GM21360 (cell line): ENCODE results near the gene AGAP1.
"Not testable (repeated sequence)": the region's sequence is repeated elsewhere in the genome, so short reads cannot be mapped to it uniquely, and the experiment has no call there.

Experiments
- ATAC-seq: cut with Tn5 transposase; IDR thresholded peaks from one replicate; pipeline ENCODE4 v1.9.1; 2021; ENCODE audit warnings: mild to moderate bottlenecking, moderate library complexity; ENCODE audit not compliant: unreplicated experiment

AGAP1 gene

GRCh38 chr2:236073246-236073645 is 579.4 kb downstream of the AGAP1 start:
- no peak for ATAC-seq

DNA sequence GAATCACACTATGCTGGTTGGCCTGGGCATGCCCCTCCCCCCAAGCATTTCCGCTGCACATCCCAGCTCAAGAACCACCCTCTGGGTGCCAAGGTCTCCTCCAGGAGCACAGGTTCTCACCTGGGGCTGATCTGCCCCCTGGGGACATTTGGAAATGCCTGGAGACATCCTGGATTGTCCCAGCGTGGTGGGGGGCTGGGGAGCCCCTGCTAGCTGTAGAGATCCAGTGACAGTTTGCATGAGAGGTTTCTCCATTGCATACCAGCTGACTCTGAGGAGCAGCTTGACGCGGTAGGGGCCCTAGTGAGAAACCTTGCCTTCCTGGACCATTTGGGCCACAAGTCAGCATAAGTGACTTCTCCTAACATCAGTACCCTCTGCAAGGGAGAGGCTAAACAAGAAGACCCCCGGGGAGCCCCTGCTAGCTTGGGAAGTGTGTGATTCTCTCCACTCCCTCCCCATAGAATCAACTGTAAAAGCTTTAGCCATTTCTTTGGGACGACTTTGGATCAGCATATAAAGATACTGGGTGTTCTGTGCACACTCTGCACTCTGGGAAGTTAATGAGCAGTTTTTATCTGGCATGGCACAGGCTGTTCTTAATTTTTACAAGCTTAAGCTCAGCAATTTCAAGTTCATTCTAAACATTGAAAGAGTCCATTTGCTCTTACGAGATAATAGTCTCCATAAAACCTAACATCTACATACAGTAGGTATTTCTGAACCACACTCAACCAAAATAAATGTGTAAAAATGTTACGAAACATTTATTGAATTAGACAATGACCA is 580.2 kb downstream of the AGAP1 start:
- ATAC-seq, result no peak

DNA sequence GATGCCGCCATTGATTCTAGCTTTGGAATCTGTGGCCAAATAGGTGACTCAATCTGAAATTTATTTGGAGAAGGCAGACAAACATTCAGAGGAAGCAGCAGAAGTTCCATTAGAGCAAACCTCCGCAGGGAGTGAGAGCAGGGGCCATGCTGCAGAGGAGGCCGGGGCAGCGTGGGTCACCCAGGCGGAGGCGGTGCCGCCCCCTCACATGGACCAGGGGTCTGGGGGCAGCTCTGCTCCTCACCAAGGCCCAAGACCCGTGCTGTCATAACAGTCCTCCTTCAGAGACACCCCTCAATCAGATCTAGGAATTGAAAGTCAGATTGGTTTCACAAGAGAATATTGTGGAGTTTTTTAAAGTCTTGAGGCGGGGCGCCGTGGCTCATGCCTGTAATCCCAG is 582.0 kb downstream of the AGAP1 start:
- no peak for ATAC-seq

- no peak for ATAC-seq
Measured at GRCh38 chr2:236078297-236079255, 584.7 kb downstream of the AGAP1 start.

DNA sequence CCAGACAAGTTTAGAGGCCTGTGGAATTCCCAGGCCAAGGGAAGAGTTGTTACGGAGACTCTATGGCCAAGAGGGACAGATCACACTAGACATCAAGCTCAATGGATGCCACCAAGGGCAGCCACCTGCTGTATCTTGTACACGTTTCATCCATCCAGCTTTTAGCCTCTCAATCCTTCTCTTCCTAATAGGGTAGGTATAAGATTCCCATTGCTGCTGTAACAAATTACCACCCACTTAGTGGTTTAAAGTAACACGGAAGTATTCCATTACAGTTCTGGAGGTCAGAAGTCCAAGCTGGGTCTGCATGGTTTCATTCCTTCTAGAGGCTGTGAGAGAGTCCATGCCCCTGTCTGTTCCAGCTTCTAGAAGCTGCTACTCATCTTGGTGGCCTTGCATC is 586.6 kb downstream of the AGAP1 start:
- ATAC-seq, result no peak

GRCh38 chr2:236081171-236081570 is 587.3 kb downstream of the AGAP1 start:
- ATAC-seq, result no peak

DNA sequence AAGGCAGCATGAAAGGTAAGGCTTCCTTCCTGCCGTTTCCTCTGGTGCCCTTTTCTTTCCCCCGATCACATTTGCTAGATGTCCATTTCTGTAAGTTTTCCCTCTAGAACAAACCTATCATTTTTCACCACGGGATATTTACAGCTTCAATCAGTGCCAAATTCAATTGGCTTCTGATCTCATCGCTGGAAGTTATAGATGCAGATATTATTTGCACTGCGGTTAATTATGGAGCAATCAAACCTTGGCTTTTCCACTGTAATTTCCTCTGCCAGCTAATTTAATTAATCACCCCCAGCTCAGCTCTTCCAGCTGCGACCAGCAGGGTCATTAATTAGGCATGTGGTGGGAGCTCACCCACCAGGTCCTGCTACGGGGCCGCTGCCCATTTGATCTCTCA is 588.2 kb downstream of the AGAP1 start:
- ATAC-seq, result no peak

- no peak for ATAC-seq
Measured at GRCh38 chr2:236083934-236084333, 590.1 kb downstream of the AGAP1 start.

GRCh38 chr2:236085211-236085610 is 591.4 kb downstream of the AGAP1 start:
- no peak for ATAC-seq

DNA sequence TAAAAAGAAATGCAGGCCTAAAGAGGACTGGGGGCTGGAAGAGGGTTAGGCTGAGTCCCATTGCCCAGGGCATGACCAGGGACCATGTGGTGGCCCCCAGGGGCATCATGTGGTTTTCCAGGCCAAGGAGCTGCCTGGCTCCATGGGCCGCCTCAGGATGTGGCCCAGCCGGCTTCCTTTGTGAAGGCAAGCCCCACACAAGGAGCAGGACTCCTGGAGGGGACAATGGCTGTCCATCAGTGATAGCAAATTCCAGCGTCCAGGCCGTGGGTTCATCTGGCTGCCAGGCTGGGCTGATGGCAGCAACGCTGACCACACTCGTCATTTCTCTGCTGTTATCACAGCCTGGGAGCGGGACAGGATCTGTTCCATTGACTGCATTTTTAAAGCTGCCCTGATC is 591.8 kb downstream of the AGAP1 start:
- no peak for ATAC-seq

- ATAC-seq, result no peak
Measured at GRCh38 chr2:236086403-236086970, 592.6 kb downstream of the AGAP1 start.

DNA sequence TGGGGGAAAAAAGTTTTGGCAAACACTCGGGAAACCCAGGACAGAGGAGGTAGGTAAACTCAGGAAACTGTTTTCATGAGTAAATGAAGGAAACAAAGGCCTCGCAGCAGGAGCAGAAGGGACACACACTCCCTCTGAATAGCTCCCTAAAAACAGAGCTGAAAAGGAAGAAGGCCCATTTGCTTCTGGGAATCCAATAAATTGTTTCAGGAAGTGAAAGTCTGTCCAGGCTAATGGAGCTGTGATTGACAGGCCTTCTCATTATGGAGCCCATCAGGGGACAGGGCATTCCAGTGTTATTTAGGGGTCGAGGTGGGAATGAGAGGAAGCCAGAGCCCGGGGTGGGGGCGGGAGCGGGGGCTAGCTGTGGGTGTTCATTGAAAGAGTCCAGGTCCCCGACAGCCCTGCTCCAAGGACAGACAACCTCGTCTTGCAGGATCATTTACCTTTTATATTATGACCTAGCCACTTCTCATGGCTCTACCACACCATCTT is 593.2 kb downstream of the AGAP1 start:
- no peak for ATAC-seq

DNA sequence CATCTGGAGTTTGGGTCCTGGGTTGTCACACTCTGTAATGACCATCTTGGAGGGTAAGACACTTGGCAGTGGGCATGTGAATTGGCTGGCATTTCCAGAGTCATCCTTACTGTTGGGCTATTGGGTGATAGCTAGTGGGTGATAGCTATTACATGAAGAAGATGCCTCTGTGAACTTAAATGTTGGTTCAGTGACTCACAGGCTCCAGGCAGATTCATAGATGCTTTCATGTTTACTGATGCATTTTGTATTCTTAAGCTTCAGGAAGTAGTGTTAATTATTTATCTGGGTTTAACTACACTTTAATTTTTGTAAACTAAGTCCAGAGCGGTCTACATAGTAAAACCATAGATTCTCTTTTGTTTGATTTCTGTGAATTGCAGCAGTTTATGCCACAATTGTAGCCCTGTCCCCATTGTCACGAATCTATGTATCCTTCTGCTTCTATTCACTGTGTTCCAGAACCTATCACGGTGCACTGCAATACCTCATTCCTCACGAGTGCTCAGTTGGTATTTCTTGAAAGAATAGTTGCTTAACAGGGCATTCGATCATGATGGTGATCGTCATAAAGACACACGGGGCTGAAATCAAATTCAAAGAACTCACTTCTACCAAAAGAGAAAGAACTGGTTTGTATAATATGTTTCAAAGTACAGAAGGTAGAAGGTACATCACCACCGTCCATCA is 594.7 kb downstream of the AGAP1 start:
- no peak for ATAC-seq

DNA sequence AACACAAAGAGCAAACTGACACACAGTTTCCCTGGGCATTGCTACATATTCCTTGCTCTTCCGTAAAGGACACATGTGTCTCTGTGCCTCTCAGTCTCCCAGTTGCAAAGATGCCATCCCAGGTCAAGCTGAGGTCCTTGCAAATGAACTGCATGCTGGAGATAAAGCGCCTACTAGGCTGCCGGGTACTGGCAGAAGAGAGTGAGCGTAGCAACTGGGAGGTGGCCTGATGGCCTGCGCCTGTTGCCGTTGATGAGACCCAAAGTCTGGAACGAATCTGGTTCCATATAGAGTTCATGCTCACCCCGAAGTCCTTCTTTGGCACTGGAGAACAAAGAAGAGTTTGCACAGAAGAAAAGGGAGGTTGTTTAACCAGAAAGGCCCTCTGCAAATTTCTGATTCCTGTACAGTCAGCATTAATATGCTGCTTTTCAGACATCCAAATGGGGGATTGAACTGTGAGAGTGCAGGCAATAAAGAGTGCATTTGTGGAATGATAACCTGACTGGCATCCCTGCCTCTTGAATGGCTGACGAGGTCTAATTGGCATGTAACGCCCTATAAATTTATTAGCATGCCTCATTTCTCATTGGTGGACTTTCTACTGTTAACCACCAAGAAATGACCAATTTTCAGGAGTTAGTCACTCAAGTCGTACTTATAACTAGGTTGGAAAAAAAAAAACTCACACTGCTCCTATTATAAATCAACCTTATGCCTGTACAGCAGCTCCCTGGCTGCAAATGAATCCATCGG is 595.6 kb downstream of the AGAP1 start:
- no peak for ATAC-seq

- no peak for ATAC-seq
Measured at GRCh38 chr2:236090027-236090382, 596.2 kb downstream of the AGAP1 start.

DNA sequence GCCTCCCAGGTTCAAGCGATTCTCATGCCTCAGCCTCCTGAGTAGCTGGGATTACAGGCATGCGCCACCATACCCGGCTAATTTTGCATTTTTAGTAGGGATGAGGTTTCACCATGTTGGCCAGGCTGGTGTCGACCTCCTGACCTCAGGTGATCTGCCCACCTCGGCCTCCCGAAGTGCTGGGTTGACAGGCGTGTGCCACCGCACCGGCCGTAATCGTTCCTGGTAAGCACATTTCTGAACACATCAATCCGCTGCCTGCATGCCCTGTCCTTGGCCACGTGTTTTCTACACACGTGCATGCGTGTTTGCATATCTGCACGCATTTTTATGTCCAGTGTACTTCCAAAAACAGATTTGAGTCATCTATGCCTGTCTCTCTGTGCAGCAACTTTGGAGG is 597.0 kb downstream of the AGAP1 start:
- not testable (repeated sequence) for ATAC-seq

- no peak for ATAC-seq
Measured at GRCh38 chr2:236092714-236093113, 598.9 kb downstream of the AGAP1 start.

GRCh38 chr2:236093134-236093533 is 599.3 kb downstream of the AGAP1 start:
- no peak for ATAC-seq

DNA sequence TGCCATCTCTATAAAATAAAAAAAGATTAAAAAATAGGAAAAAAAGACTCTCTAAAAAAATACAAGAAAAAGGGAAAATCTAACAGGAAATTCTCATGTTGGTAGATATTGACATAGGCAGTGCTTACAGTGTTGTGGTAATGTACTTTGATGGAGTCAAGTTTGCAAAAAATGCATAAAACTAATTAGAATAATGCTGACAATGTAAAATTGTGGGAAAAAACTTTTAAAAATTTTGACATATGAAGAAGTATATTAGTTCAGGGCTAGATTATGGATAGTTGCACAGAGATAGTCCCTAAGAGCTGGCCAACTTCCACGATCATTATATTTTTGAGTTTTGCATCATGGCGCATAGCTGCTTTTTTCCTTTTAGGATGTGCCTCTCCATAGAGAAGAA is 601.7 kb downstream of the AGAP1 start:
- ATAC-seq, result no peak

GRCh38 chr2:236101311-236101950 is 607.6 kb downstream of the AGAP1 start:
- no peak for ATAC-seq
